T1000 (cell line): ENCODE data around the gene ITM2C.

Source experiments
- DNase-seq: peaks from one replicate; lab custom pipeline; 2025; ENCODE audit warnings: mixed read lengths; lab: John Stamatoyannopoulos, UW

ITM2C gene

GRCh38 chr2:230891509-230891908 lies 26.8 kb downstream of the ITM2C start:
- no peak for DNase-seq

- DNase-seq = no peak
Observed at GRCh38 chr2:230893338-230893737, 28.6 kb downstream of the ITM2C start.

- DNase-seq = no peak
Observed at GRCh38 chr2:230893841-230894781, 29.4 kb downstream of the ITM2C start.

- no peak for DNase-seq
Observed at GRCh38 chr2:230895536-230896345, 31.0 kb downstream of the ITM2C start.

GRCh38 chr2:230896346-230897115 lies 31.8 kb downstream of the ITM2C start:
- DNase-seq = no peak

- no peak for DNase-seq
Observed at GRCh38 chr2:230898016-230898712, 33.4 kb downstream of the ITM2C start.

GRCh38 chr2:230898713-230899091 lies 34.0 kb downstream of the ITM2C start:
- DNase-seq = no peak

- no peak for DNase-seq
Observed at GRCh38 chr2:230899287-230899686, 34.5 kb downstream of the ITM2C start.

GRCh38 chr2:230899786-230900185 lies 35.0 kb downstream of the ITM2C start:
- DNase-seq = no peak

GRCh38 chr2:230900336-230900995 lies 35.7 kb downstream of the ITM2C start:
- no peak for DNase-seq

GRCh38 chr2:230901006-230901405 lies 36.3 kb downstream of the ITM2C start:
- DNase-seq = no peak

GRCh38 chr2:230902180-230902899 lies 37.6 kb downstream of the ITM2C start:
- no peak for DNase-seq

- no peak for DNase-seq
Observed at GRCh38 chr2:230903231-230904150, 38.7 kb downstream of the ITM2C start.

- DNase-seq = no peak
Observed at GRCh38 chr2:230904856-230905447, 40.2 kb downstream of the ITM2C start.

- no peak for DNase-seq
Observed at GRCh38 chr2:230905448-230906421, 41.0 kb downstream of the ITM2C start.

- no peak for DNase-seq
Observed at GRCh38 chr2:230906471-230907230, 41.9 kb downstream of the ITM2C start.
